NCI-H82 treated with DMSO at 0.1 percent for 48 hours (cell line): ENCODE data around the gene MAP3K14.

Experiments used
- DNase-seq: peaks from one replicate; lab custom pipeline; 2025; ENCODE audit not compliant: unreplicated experiment; lab: John Stamatoyannopoulos, UW

Gene MAP3K14

GRCh38 chr17:45317111-45317928 is 500 bp upstream of the MAP3K14 start:
- peak; percentile 100 for DNase-seq

DNA sequence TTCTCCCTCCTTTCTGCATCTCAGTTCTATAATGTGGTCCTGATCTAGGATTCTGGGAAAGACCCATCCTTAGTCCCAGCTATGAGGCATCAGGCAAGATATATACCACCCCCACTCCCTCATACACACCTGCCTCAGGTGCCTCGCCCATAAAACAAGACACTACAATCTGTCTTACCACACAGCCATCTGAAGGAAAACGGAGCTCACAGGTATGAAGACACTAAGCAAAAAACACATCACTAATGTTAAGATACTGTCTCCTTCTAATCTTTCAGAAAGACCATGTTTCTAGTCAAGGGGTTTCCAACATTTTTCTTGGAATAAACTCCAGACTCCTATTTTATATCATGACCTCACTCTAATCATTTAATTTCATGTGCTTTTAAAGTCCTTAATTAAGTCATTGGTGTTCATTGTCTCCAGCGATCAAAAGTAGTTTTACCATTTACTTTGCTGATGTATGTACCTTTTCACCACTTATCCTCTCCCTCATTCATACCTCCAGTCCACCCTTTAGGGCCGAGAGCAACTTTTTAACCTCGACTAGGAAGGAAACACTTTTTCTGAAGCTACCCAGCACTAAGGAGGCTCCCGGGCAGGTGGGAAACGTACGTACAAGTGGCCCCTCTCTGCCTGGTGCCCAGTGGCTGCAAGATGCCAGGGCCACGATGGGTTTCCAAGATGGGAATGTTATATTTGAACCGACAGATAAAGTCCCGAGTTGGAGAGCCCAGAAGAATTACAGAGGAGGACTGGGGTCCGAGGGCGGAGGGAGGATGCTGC is 979 bp downstream of the MAP3K14 start:
- DNase-seq: no peak

DNA sequence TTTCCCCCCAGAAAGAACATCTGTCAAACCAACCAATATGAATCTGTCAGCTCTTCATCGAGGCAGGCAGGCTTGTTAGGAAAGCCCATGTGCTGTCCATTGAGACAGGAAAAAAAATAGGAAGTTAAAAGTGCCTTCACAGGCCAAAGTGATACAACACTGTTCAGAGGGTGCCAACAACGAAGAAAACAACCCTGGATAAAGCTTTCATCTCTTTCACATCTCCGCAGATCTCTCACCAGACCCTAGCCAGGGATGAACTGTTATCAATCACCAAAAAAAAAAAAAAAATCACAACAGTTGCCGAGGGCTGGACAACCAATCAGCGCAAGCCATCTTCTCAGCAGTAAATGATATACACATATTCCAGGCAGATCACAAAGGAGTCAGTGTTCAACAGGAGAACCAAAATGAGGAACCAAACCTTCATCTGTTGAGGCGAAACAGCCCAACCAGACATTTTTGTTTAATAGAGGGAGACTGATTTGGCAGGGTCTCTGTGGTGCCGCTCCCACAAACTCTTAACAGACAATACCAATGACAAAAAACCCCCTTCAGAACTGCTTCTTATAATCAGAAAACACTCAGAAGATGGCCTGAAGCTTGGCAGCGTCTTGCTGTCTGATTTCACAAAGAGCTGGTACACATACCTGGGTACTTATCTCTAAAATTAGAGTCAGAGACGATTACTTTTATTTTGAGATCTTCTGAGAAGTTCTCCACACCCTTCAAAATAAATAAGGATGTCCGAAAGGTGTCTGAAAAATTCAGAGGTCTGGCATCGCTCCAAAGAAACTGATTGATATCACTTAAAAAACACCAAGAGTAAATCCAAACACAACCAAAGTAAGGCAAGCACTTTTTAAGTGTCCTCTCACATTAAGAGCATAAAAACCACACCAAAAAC is 1.8 kb downstream of the MAP3K14 start:
- no peak for DNase-seq

DNA sequence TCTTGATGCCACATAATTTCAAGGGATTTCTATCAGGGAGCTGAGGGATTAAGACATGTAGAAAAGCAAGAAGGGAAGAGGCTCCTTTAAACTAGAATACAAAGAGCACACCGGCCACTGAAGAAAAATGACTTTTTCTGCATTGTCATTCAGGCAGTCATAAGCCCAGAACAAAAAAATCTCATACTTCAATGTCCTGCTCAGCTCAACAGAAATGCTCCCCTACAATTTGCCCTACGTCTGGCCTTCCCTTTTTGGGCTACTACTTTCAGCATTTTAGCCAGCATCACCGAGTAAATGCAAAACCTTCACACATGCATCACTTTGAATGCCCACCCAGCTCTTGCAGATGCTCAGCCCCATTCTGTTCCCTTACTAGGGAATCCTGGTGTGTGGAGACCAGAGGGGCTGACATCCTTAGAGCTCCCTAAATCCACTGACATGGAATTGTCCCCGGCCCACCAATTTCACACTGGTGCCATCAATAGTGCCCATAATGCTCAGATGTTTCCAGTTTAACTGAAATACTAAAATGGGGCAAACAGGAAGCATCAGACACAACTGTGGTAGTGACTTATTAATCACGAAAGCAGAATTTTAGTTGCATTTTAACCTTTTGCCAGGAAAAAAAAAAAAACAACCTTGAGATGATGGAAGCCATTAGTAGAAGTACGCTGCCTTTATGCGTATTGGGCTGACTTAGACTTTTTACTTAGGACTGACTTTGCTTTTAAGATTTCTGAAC is 2.7 kb downstream of the MAP3K14 start:
- DNase-seq: no peak

DNA sequence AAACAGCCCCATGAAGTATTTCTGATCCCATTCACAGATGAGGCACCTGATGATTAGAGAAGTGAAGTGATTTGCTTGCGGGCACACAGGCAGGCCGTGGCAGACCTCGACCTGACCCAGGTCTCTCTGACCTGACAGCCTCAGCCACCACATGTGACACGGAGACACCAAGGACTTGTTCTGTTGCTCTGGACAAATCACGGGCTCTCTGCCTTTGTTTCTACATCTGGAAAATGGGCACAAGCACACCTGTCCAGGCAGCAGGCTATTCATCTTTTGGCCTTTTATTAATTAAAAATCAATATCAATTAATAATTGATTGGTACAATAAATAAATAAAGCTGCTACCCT is 3.4 kb downstream of the MAP3K14 start:
- DNase-seq: no peak

GRCh38 chr17:45312477-45313420 is 4.1 kb downstream of the MAP3K14 start:
- DNase-seq: no peak

- no peak for DNase-seq
These were observed 4.9 kb downstream of the MAP3K14 start for GRCh38 chr17:45311760-45312476.

- DNase-seq: no peak
These were observed 5.4 kb downstream of the MAP3K14 start for GRCh38 chr17:45311401-45311759.

GRCh38 chr17:45310380-45311324 is 6.2 kb downstream of the MAP3K14 start:
- DNase-seq: no peak

- DNase-seq: no peak
These were observed 7.4 kb downstream of the MAP3K14 start for GRCh38 chr17:45309400-45309799.

GRCh38 chr17:45308840-45309239 is 8.0 kb downstream of the MAP3K14 start:
- DNase-seq: no peak

- no peak for DNase-seq
These were observed 8.8 kb downstream of the MAP3K14 start for GRCh38 chr17:45308016-45308365.

DNA sequence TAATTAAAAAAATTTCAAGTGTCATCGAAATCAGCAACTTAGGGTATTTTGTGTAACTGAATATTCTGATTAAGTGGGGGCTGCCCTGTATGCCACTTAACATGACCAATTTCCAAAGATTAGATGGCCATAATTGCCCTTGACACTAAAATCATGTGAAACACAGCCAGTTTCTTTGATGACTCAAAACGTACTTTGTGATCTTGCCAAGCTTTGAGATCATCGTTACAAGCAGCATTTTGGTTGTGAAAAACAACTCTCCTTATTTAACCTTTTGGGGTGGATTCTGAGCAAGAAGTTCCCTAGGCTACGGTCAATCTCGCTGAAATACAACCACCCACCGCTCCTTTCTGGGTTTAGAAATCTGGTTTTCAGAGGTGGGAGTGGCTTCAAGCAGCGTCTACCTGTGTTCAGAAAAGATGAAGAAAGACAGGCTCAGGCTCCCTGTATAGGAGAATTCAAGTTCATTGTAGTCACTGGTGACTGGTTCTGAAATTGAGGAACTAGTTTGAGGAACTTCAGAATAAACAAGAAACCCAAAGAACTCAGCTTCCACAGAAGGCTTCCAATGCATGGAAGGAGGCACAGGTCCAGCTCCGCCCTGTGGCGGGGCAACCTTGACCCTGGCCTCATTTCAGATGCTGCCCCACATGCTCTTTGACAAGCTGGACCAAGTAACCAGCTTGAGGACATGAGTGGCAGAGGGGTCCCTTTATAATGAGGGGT is 9.4 kb downstream of the MAP3K14 start:
- DNase-seq: no peak

GRCh38 chr17:45306623-45307022 is 10.2 kb downstream of the MAP3K14 start:
- DNase-seq: no peak

GRCh38 chr17:45306094-45306493 is 10.7 kb downstream of the MAP3K14 start:
- DNase-seq: no peak

DNA sequence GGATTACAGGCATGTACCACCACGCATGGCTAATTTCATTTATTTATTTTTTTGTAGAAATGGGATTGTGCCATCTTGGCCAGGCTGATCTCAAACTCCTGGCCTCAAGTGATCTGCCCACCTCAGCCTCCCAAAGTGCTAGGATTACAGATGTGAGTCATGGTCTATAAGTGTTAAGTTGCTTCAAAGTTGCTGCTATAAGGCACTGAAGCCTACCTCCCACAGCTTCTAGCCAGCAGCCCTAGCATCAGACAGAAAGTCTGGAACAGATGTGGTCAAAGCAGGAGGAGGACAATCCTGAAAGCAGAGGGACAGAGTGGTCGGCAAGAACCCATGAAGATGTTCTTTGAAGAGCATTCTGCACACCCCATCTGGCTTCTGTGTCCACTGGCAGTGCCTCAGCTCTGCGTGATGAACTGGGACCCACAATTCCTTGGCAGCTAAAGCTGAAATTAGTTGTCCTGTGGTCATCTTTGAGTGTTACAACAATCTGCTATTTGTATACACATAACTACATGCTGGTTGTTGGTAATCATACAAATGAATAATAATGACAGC is 11.2 kb downstream of the MAP3K14 start:
- DNase-seq: no peak

- DNase-seq: no peak
These were observed 14.1 kb downstream of the MAP3K14 start for GRCh38 chr17:45302649-45303173.
